Suprapubic skin (tissue), 3 donors: ENCODE measurements around the gene NCR2.

ENCODE experiments used
- POLR2A ChIP-seq, 2 donors: fragments of 450-650 bp; IDR thresholded peaks; one replicate each; pipeline ENCODE4 v1.6.1; 2017; ENCODE audit warnings: antibody characterized with exemption in 2 of 2, mild to moderate bottlenecking in 2 of 2, moderate library complexity in 2 of 2
- TF ChIP-seq, protein P1 (sequence below), 2 donors: fragments of 200-600 bp in 1 of 2; fragments of 450-650 bp in 1 of 2; sonication (generic) in 1 of 2; IDR thresholded peaks; one replicate each; pipeline ENCODE4 v1.5.1; 2016 to 2019; ENCODE audit warnings: antibody characterized with exemption in 2 of 2, mild to moderate bottlenecking in 1 of 2, moderate library complexity in 1 of 2

DNA sequence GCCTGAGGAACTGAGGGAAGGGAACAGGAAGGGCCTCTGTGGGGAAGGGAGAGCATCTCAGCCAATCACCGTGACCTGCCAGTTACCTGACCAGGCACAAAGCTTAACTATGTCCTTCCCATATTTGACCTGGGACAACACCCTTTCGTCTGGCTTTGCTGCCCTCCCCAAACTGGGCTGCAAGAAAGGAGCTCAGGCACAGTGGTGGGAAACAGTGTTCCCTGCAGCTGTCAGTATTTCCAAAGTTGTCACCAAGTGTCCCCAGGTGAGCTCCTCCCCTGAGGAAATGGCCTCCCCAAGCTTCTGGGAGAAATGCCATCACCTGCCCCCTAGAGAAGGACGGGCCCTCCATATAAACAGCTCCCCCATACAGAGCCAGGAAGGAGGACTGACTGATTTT is 17.9 kb downstream of the NCR2 start:
- TF ChIP-seq, protein P1, sequence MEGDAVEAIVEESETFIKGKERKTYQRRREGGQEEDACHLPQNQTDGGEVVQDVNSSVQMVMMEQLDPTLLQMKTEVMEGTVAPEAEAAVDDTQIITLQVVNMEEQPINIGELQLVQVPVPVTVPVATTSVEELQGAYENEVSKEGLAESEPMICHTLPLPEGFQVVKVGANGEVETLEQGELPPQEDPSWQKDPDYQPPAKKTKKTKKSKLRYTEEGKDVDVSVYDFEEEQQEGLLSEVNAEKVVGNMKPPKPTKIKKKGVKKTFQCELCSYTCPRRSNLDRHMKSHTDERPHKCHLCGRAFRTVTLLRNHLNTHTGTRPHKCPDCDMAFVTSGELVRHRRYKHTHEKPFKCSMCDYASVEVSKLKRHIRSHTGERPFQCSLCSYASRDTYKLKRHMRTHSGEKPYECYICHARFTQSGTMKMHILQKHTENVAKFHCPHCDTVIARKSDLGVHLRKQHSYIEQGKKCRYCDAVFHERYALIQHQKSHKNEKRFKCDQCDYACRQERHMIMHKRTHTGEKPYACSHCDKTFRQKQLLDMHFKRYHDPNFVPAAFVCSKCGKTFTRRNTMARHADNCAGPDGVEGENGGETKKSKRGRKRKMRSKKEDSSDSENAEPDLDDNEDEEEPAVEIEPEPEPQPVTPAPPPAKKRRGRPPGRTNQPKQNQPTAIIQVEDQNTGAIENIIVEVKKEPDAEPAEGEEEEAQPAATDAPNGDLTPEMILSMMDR (IDR thresholded peaks at IDR 0.05), result no peak
- no peak for TF ChIP-seq POLR2A (IDR thresholded peaks at IDR 0.05)
